DND-41 (cell line): ENCODE results near the gene MAGI1.

Experiments
- ATAC-seq: fragments of 200-7000 bp; cut with Tn5 transposase; 3 replicates; pipeline ENCODE4 v1.9.1; 2021; ENCODE audit warnings: low read depth; ENCODE audit not compliant: insufficient read depth
- DNase-seq: peaks from one replicate; pipeline ENCODE4 v3.0.0-alpha.2; 2020
- H2AFZ ChIP-seq: 2 replicates; pipeline ENCODE4 v1.6.0; 2012; ENCODE audit warnings: low read depth, low read length
- H3K27ac ChIP-seq: 2 replicates; pipeline ENCODE4 v1.5.1; 2012; ENCODE audit warnings: low read length, inconsistent platforms
- H3K27me3 ChIP-seq: fragments of 200-600 bp; sonication (generic); 2 replicates; pipeline ENCODE4 v1.6.0; 2012; ENCODE audit warnings: low read length, mild to moderate bottlenecking, inconsistent platforms; ENCODE audit not compliant: insufficient read depth, poor library complexity
- H3K36me3 ChIP-seq: 2 replicates; pipeline ENCODE4 v1.5.1; 2012; ENCODE audit warnings: low read length, inconsistent platforms; ENCODE audit not compliant: insufficient read depth
- H3K4me1 ChIP-seq: 2 replicates; pipeline ENCODE4 v1.5.1; 2012; ENCODE audit warnings: mild to moderate bottlenecking, low read length; ENCODE audit not compliant: insufficient read depth
- H3K4me2 ChIP-seq: 2 replicates; pipeline ENCODE4 v1.6.0; 2012; ENCODE audit warnings: mild to moderate bottlenecking, moderate library complexity, low read length, inconsistent platforms; ENCODE audit not compliant: insufficient read depth
- H3K4me3 ChIP-seq, 2 experiments: fragments of 200-600 bp in 1 of 2; shearing (Covaris generic) in 1 of 2; 2 replicates each; pipeline ENCODE4 v1.5.1; 2012 to 2016; ENCODE audit warnings: inconsistent platforms in 2 of 2, low read length in 2 of 2, mild to moderate bottlenecking in 2 of 2, low read depth in 1 of 2, moderate library complexity in 1 of 2
- H3K79me2 ChIP-seq: 2 replicates; pipeline ENCODE4 v1.6.0; 2012; ENCODE audit warnings: low read length, inconsistent platforms; ENCODE audit not compliant: insufficient read depth
- H3K9ac ChIP-seq: 2 replicates; pipeline ENCODE4 v1.6.0; 2012; ENCODE audit warnings: low read depth, mild to moderate bottlenecking, inconsistent platforms, low read length, moderate library complexity
- H3K9me3 ChIP-seq: 2 replicates; pipeline ENCODE4 v1.5.1; 2012; ENCODE audit warnings: low read length, moderate library complexity, mild to moderate bottlenecking, inconsistent platforms; ENCODE audit not compliant: insufficient read depth, severe bottlenecking
- H4K20me1 ChIP-seq: 2 replicates; pipeline ENCODE4 v1.6.0; 2012; ENCODE audit warnings: low read length; ENCODE audit not compliant: insufficient read depth
- EZH2 ChIP-seq: IDR thresholded peaks from 3 replicates; pipeline ENCODE4 v1.6.1; 2012; ENCODE audit warnings: borderline replicate concordance, low read depth, mild to moderate bottlenecking, moderate library complexity, low read length, inconsistent platforms; ENCODE audit not compliant: severe bottlenecking
- TF ChIP-seq, protein P1 (sequence below): IDR thresholded peaks from 2 replicates; pipeline ENCODE4 v1.5.1; 2012; ENCODE audit warnings: borderline replicate concordance, low read length, moderate library complexity, mild to moderate bottlenecking; ENCODE audit not compliant: poor library complexity, severe bottlenecking; ENCODE audit errors: extremely low read depth

Gene MAGI1

DNA sequence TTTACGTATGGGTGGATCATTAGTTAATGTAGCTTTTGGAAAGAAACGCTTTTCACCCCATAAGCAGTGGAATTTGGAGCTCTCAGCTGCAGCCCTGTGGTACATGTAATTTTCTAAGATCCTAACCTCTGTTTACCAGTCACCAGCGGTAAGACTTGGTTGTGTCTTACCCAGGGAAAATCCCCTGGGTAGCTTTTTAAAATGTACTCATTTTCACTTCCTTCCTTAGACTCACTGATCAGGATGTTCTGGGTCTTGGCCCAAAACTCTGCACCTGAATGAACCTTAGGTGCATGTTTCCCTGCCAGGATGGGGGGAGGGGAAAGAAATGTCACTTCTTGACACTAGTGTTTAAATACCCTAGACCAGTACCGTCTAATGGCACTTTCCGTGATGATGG lies 605.2 kb downstream of the MAGI1 start:
- H3K4me2 ChIP-seq = no peak overlapping the region
- TF ChIP-seq EZH2 = no peak
- TF ChIP-seq, protein P1, sequence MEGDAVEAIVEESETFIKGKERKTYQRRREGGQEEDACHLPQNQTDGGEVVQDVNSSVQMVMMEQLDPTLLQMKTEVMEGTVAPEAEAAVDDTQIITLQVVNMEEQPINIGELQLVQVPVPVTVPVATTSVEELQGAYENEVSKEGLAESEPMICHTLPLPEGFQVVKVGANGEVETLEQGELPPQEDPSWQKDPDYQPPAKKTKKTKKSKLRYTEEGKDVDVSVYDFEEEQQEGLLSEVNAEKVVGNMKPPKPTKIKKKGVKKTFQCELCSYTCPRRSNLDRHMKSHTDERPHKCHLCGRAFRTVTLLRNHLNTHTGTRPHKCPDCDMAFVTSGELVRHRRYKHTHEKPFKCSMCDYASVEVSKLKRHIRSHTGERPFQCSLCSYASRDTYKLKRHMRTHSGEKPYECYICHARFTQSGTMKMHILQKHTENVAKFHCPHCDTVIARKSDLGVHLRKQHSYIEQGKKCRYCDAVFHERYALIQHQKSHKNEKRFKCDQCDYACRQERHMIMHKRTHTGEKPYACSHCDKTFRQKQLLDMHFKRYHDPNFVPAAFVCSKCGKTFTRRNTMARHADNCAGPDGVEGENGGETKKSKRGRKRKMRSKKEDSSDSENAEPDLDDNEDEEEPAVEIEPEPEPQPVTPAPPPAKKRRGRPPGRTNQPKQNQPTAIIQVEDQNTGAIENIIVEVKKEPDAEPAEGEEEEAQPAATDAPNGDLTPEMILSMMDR = no peak
- no peaks in the 10 kb centered on the region for H3K27me3 ChIP-seq
- H3K4me1 ChIP-seq = no peaks in the 10 kb centered on the region
- H3K9ac ChIP-seq = no peak overlapping the region
- no peak overlapping the region for H2AFZ ChIP-seq
- no peak for ATAC-seq
- H3K79me2 ChIP-seq = no peaks in the 10 kb centered on the region
- no peaks in the 10 kb centered on the region for H4K20me1 ChIP-seq
- no peaks in the 10 kb centered on the region for H3K36me3 ChIP-seq
- no peak for DNase-seq
- no peak overlapping the region for H3K27ac ChIP-seq
- no peaks in the 10 kb centered on the region for H3K9me3 ChIP-seq
- H3K4me3 ChIP-seq = no peak overlapping the region

DNA sequence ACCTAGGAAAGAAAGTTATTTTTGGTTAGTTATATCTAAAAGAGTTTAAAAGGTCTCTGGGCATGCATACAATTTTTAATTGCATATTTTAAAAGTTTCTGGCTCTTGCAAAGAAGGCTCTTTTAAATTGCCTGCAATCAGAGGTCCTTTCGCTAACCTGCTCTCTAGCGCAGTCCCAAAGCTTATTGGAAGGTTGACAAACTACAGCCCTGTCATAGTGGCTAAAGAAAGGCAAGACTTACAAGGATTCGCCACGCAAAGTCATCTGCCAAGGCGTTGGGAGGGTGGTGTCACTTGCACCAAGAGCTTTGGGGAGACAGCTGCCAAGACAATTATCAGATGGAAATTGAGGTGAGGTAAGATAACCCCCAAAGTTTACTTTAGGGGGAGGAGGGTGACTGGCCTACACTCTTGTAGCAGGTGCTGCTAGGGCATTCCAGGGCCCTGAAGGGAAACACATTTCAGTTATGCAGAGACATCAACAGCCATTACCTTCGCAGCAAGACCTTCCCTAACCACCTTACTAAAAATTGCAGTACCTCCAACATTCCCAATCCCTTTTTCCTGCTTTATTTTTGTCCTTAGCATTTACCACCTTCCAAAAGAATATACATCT lies 606.2 kb downstream of the MAGI1 start:
- Histone ChIP-seq H3K27ac (no peak overlapping the region), H3K79me2 (no peaks in the 10 kb centered on the region), H4K20me1 (no peaks in the 10 kb centered on the region), H3K4me2 (no peak overlapping the region), H3K27me3 (no peaks in the 10 kb centered on the region), H3K9me3 (no peaks in the 10 kb centered on the region), H3K4me3 (no peak overlapping the region), H2AFZ (no peak overlapping the region), H3K36me3 (no peaks in the 10 kb centered on the region), H3K9ac (no peak overlapping the region), H3K4me1 (no peaks in the 10 kb centered on the region)
- DNase-seq = no peak
- ATAC-seq = no peak
- no peak for TF ChIP-seq EZH2
- TF ChIP-seq, protein P1 = no peak

DNA sequence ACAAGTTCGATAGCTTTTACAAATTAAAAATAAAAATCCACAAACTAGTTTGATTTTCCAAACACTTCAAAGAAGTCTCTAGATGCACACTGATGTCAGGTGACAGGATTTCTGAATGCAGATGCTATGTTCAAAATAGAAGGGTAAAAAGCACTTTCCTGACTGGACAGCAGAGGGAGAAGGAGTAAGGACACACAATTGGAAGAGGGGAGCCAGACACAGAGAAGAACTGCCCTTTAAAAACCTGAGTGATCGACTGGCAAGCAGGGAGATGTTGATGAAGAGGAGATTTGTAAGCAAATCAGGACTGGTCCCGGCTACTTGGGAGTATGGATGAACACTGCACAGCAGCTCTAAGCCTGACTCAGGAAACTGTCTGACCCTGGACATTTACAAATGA lies 612.8 kb downstream of the MAGI1 start:
- ATAC-seq = no peak

More for the DNA sequence above, 612.8 kb downstream of the MAGI1 start:
- Histone ChIP-seq H3K27ac (no peak overlapping the region), H3K4me2 (no peak overlapping the region), H3K9ac (no peak overlapping the region), H3K4me1 (no peaks in the 10 kb centered on the region), H3K27me3 (no peaks in the 10 kb centered on the region), H3K79me2 (no peaks in the 10 kb centered on the region), H3K9me3 (no peaks in the 10 kb centered on the region), H2AFZ (no peak overlapping the region), H3K36me3 (no peaks in the 10 kb centered on the region), H3K4me3 (no peak overlapping the region), H4K20me1 (no peaks in the 10 kb centered on the region)
- no peak for TF ChIP-seq EZH2
- TF ChIP-seq, protein P1 = no peak
- DNase-seq = no peak
